A549 (cell line): ENCODE data around the gene GPR62. TPM values are rescaled to one million over a fixed set of nuclear protein-coding genes. Genes with fewer than 3 reads are reported as not detected.

ENCODE experiments used
- ATAC-seq, 2 experiments: fragments of 200-7000 bp in 1 of 2; fragments of >200 bp in 1 of 2; cut with Nextera tagmentation in 1 of 2; cut with Tn5 transposase in 1 of 2; 3 replicates each; pipeline versions ENCODE4 v1.8.0 to v1.9.1; 2018 to 2020; ENCODE audit warnings: mild to moderate bottlenecking in 1 of 2, moderate library complexity in 1 of 2
- CTCF ChIA-PET: fragments of 300-600 bp; sonication (Branson Sonifier 250); formaldehyde crosslinking; extraction: SDS; loops from one replicate; lab custom pipeline; 2021; ENCODE audit warnings: antibody characterized with exemption, inconsistent platforms; lab: Yijun Ruan, JAX
- POLR2A ChIA-PET: fragments of 350-600 bp; formaldehyde crosslinking; extraction: SDS; loops from one replicate; lab custom pipeline; 2021; ENCODE audit warnings: antibody characterized with exemption, inconsistent platforms; lab: Yijun Ruan, JAX
- DNase-seq, 2 experiments: peaks; one replicate each; pipeline versions ENCODE4 v3.0.0 to v3.0.0-alpha.2; 2011 to 2016; ENCODE audit warnings: low read depth in 1 of 2, low spot score in 1 of 2
- FAIRE-seq: peaks from 2 replicates; lab custom pipeline; 2011; peaks lifted over from hg19 to GRCh38; lab: Jason Lieb, UNC
- H3K27ac ChIP-seq, 2 experiments: fragments of >200 bp; sonication (Bioruptor Twin); formaldehyde crosslinking; 3 replicates each; pipeline ENCODE4 v1.5.1; 2016 to 2017
- H3K4me1 ChIP-seq: fragments of >200 bp; sonication (Bioruptor Twin); formaldehyde crosslinking; 3 replicates; pipeline ENCODE4 v1.6.1; 2016
- H3K4me2 ChIP-seq: fragments of >200 bp; sonication (Bioruptor Twin); formaldehyde crosslinking; 3 replicates; pipeline ENCODE4 v1.6.1; 2016
- H3K4me3 ChIP-seq: fragments of >200 bp; sonication (Bioruptor Twin); formaldehyde crosslinking; 3 replicates; pipeline ENCODE4 v1.5.1; 2016
- H3K9me3 ChIP-seq: fragments of >200 bp; sonication (Bioruptor Twin); formaldehyde crosslinking; 3 replicates; pipeline ENCODE4 v1.6.1; 2016
- ATOH8 ChIP-seq: fragments of 250-450 bp; sonication (Bioruptor Pico); IDR thresholded peaks from 2 replicates; pipeline ENCODE4 v1.5.0; 2020; ENCODE audit warnings: low read depth, mild to moderate bottlenecking, moderate library complexity
- BCL3 ChIP-seq: fragments of >200 bp; sonication (Bioruptor Twin); formaldehyde crosslinking; IDR thresholded peaks from 3 replicates; pipeline ENCODE4 v1.6.1; 2016
- BHLHE40 ChIP-seq: IDR thresholded peaks from 2 replicates; pipeline ENCODE4 v1.6.1; 2012; ENCODE audit warnings: low read depth, low read length, inconsistent platforms
- CBX8 ChIP-seq: fragments of 200-600 bp; sonication (generic); IDR thresholded peaks from 2 replicates; pipeline ENCODE4 v1.6.1; 2016
- CHD2 ChIP-seq: fragments of 150-350 bp; IDR thresholded peaks from 2 replicates; pipeline ENCODE4 v1.6.1; 2014; ENCODE audit warnings: low read length; ENCODE audit not compliant: partially characterized antibody
- CTCF ChIP-seq: fragments of >200 bp; sonication (Bioruptor Twin); formaldehyde crosslinking; IDR thresholded peaks from 3 replicates; pipeline ENCODE4 v1.5.1; 2016
- EHF ChIP-seq: fragments of 250-450 bp; sonication (Bioruptor Pico); IDR thresholded peaks from 2 replicates; pipeline ENCODE4 v1.5.0; 2020; ENCODE audit warnings: mild to moderate bottlenecking
- ESRRA ChIP-seq: fragments of 150-350 bp; IDR thresholded peaks from 2 replicates; pipeline ENCODE4 v1.6.1; 2014; ENCODE audit warnings: mild to moderate bottlenecking, low read length, borderline replicate concordance
- FOSL2 ChIP-seq, 2 experiments: fragments of 450-650 bp in 1 of 2; fragments of >200 bp in 1 of 2; sonication (Bioruptor Twin) in 1 of 2; formaldehyde crosslinking; IDR thresholded peaks; 2 replicates each; pipeline versions ENCODE4 v1.5.0 to v1.6.1; 2016 to 2020; ENCODE audit warnings: mild to moderate bottlenecking in 1 of 2, moderate library complexity in 1 of 2
- HDAC2 ChIP-seq: fragments of 200-600 bp; sonication (generic); IDR thresholded peaks from 2 replicates; pipeline ENCODE4 v1.6.1; 2016
- HOXB13 ChIP-seq: fragments of 250-450 bp; sonication (Bioruptor Pico); IDR thresholded peaks from 2 replicates; pipeline ENCODE4 v1.5.0; 2020; ENCODE audit warnings: low read depth, mild to moderate bottlenecking, moderate library complexity
- HOXB5 ChIP-seq: fragments of 250-450 bp; sonication (Bioruptor Pico); IDR thresholded peaks from 2 replicates; pipeline ENCODE4 v1.5.0; 2020; ENCODE audit warnings: mild to moderate bottlenecking, moderate library complexity
- KDM1A ChIP-seq: fragments of 200-600 bp; sonication (generic); IDR thresholded peaks from 2 replicates; pipeline ENCODE4 v1.6.1; 2016; ENCODE audit warnings: low read depth, mild to moderate bottlenecking
- MAZ ChIP-seq: fragments of 150-350 bp; IDR thresholded peaks from 2 replicates; pipeline ENCODE4 v1.6.1; 2014; ENCODE audit warnings: antibody characterized with exemption, low read depth, low read length, borderline replicate concordance
- NFE2L2 ChIP-seq: fragments of 150-350 bp; conservative IDR thresholded peaks from 2 replicates; pipeline ENCODE4 v1.6.1; 2014; ENCODE audit warnings: low read length
- NPAS2 ChIP-seq: fragments of 250-450 bp; sonication (Bioruptor Pico); IDR thresholded peaks from 2 replicates; pipeline ENCODE4 v1.8.0; 2022; ENCODE audit warnings: mild to moderate bottlenecking, moderate library complexity, borderline replicate concordance
- PBX3 ChIP-seq: IDR thresholded peaks from 2 replicates; pipeline ENCODE4 v1.6.1; 2012
- REST ChIP-seq: fragments of 200-600 bp; sonication (generic); IDR thresholded peaks from 2 replicates; pipeline ENCODE4 v1.6.1; 2016; ENCODE audit warnings: antibody characterized with exemption, mild to moderate bottlenecking, moderate library complexity
- RNF2 ChIP-seq: fragments of 200-600 bp; sonication (generic); IDR thresholded peaks from 2 replicates; pipeline ENCODE4 v1.6.1; 2016; ENCODE audit warnings: low read depth, mild to moderate bottlenecking, antibody characterized with exemption, moderate library complexity, borderline replicate concordance
- SREBF2 ChIP-seq: fragments of 450-650 bp; IDR thresholded peaks from 2 replicates; pipeline ENCODE4 v1.6.1; 2014; ENCODE audit warnings: mild to moderate bottlenecking, moderate library complexity
- TFCP2L1 ChIP-seq: fragments of 250-450 bp; sonication (Bioruptor Pico); IDR thresholded peaks from 2 replicates; pipeline ENCODE4 v1.5.0; 2021; ENCODE audit warnings: mild to moderate bottlenecking
- TP53 ChIP-seq: fragments of 250-450 bp; sonication (Bioruptor Pico); IDR thresholded peaks from 2 replicates; pipeline ENCODE4 v1.5.0; 2021; ENCODE audit warnings: mild to moderate bottlenecking, moderate library complexity
- ZC3H11A ChIP-seq: fragments of 450-650 bp; IDR thresholded peaks from 2 replicates; pipeline ENCODE4 v1.6.1; 2014; ENCODE audit warnings: antibody characterized with exemption, mild to moderate bottlenecking
- ZNF302 ChIP-seq: fragments of 250-450 bp; sonication (Bioruptor Pico); IDR thresholded peaks from 2 replicates; pipeline ENCODE4 v1.9.0; 2021; ENCODE audit warnings: inconsistent platforms, mild to moderate bottlenecking, moderate library complexity
- whole genome bisulfite sequencing: methylation state at CpG from one replicate; pipeline ENCODE4 v1.1.6; 2017; ENCODE audit errors: missing lambda C conversion rate; 5-methylcytosine and 5-hydroxymethylcytosine counted together
- polyA plus RNA-seq, 4 experiments: library from polyadenylated mRNA; depleted of rRNA in 3 of 4; stranded (reverse); fragments of >200 nt; fragmentation: RNase III in 1 of 4; extraction: RNeasy Plus Mini Kit Qiagen cat#74134 plus additional on column Dnase treatment in 1 of 4; gene quantifications; 2 replicates in 3 of 4; 3 replicates in 1 of 4; pipeline ENCODE4 v1.2.3, GENCODE V29; 2011 to 2017
- TF ChIP-seq, protein P1 (sequence below): fragments of >200 bp; sonication (Bioruptor Twin); formaldehyde crosslinking; IDR thresholded peaks from 2 replicates; pipeline ENCODE4 v1.6.1; 2016
- TF ChIP-seq, protein P2 (sequence below): IDR thresholded peaks from 2 replicates; pipeline ENCODE4 v1.6.1; 2012

Gene GPR62
- polyA plus RNA-seq, 2 of the 4 experiments (the other 2 are of a cell fraction), result 0.05 TPM; not detected in 1

DNA sequence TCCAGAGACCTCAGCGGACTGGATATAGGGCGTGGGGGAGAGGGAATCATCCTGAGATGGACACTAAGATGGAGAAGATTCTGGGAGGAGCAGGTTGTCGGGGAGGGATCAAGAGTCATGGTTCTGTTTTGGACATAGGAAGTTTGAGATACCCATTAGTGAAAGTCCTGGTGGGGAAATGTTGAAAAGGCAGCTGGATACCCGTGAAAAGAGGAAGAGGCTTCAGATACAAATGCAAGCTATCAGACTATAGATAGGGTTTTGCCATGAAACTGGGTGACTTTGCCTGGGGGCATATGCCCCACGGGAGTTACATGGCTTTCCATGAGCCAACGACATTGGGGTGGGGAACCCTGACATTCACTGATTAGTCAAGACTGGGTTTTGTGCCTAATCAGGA is 1.1 kb upstream of the GPR62 start:
- Histone ChIP-seq H3K27ac (no peak overlapping the region), H3K4me1 (no peaks in the 10 kb centered on the region; the same call in 1 of the 3 replicates), H3K9me3 (no peaks in the 10 kb centered on the region), H3K4me3 (no peak overlapping the region), H3K4me2 (no peak overlapping the region)
- TF ChIP-seq REST (no peak), RNF2 (no peak), ZNF302 (CRISPR knock-in tag) (no peak), KDM1A (no peak), TP53 (CRISPR knock-in tag) (no peak), HDAC2 (no peak), EHF (CRISPR knock-in tag) (no peak), CHD2 (no peak), PBX3 (no peak), ATOH8 (no peak), SREBF2 (no peak), HOXB13 (CRISPR knock-in tag) (no peak), BHLHE40 (no peak), CBX8 (no peak)
- ChIA-PET POLR2A (interaction anchor here (1.0 kb wide), 1 partner anchor 42 kb away, joined by 4 read pairs; the partner anchor contains the start of gene RPL29), CTCF (interaction anchor here (1.2 to 3.2 kb wide), 3 partner anchors 10 to 20 kb away, joined by 3 to 15 read pairs (median 8); partner anchors contain the start of genes ABHD14A, ABHD14B and PARP3)
- ATAC-seq (no peak), FAIRE-seq (no peak), DNase-seq (no peak)
- 49% methylated on average over 6 of the region's 6 CpGs for WGBS

GRCh38 chr3:51954713-51955112 is 468 bp upstream of the GPR62 start:
- CTCF ChIA-PET, result interaction anchor here (0.9 to 3.2 kb wide), 4 partner anchors 8 to 19 kb away, joined by 3 to 15 read pairs (median 6); partner anchors contain the start of genes ABHD14A, ABHD14B and PARP3
- Histone ChIP-seq H3K9me3 (no peaks in the 10 kb centered on the region), H3K4me1 (no peaks in the 10 kb centered on the region; the same call in 1 of the 3 replicates), H3K4me3 (no peak overlapping the region), H3K4me2 (no peak overlapping the region), H3K27ac (no peak overlapping the region)
- WGBS, result 35% methylated on average over 1 of the region's 1 CpG
- TF ChIP-seq ESRRA, result no peak
- TF ChIP-seq, protein P1, sequence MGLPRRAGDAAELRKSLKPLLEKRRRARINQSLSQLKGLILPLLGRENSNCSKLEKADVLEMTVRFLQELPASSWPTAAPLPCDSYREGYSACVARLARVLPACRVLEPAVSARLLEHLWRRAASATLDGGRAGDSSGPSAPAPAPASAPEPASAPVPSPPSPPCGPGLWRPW, result no peak
- no peak for TF ChIP-seq BHLHE40
- TF ChIP-seq ZNF302 (CRISPR knock-in tag), result no peak
- TF ChIP-seq NFE2L2, result no peak
- no peak for TF ChIP-seq SREBF2
- TF ChIP-seq MAZ, result no peak
- no peak for TF ChIP-seq NPAS2
- TF ChIP-seq BCL3, result no peak
- TF ChIP-seq CTCF, result no peak
- TF ChIP-seq ATOH8, result no peak
- TF ChIP-seq ZC3H11A, result no peak
- TF ChIP-seq, protein P2, sequence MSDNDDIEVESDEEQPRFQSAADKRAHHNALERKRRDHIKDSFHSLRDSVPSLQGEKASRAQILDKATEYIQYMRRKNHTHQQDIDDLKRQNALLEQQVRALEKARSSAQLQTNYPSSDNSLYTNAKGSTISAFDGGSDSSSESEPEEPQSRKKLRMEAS, result no peak
- TF ChIP-seq HOXB5, result no peak
- no peak for TF ChIP-seq FOSL2 (IDR thresholded peaks at IDR 0.05)
- TF ChIP-seq FOSL2 (CRISPR knock-in tag; IDR thresholded peaks at IDR 0.05), result no peak
- TF ChIP-seq TFCP2L1 (CRISPR knock-in tag), result no peak
- ATAC-seq, result no peak
- FAIRE-seq, result no peak
- no peak for DNase-seq
- POLR2A ChIA-PET, result interaction anchor here (1.0 kb wide), 1 partner anchor 41 kb away, joined by 4 read pairs; the partner anchor contains the start of gene RPL29
